Measurements from ENCODE around the gene LYST.

GRCh38 chr1:235614442-235614954 is 252.2 kb downstream of the LYST start:
- TF ChIP-seq, protein P1, sequence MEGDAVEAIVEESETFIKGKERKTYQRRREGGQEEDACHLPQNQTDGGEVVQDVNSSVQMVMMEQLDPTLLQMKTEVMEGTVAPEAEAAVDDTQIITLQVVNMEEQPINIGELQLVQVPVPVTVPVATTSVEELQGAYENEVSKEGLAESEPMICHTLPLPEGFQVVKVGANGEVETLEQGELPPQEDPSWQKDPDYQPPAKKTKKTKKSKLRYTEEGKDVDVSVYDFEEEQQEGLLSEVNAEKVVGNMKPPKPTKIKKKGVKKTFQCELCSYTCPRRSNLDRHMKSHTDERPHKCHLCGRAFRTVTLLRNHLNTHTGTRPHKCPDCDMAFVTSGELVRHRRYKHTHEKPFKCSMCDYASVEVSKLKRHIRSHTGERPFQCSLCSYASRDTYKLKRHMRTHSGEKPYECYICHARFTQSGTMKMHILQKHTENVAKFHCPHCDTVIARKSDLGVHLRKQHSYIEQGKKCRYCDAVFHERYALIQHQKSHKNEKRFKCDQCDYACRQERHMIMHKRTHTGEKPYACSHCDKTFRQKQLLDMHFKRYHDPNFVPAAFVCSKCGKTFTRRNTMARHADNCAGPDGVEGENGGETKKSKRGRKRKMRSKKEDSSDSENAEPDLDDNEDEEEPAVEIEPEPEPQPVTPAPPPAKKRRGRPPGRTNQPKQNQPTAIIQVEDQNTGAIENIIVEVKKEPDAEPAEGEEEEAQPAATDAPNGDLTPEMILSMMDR (optimal IDR thresholded peaks at IDR 0.05 in 1 of 3, IDR thresholded peaks at IDR 0.05 in 1 of 3, conservative IDR thresholded peaks at IDR 0.05 in 1 of 3; ENCODE audit: extremely low read depth in 1 of 3, insufficient read depth in 2 of 3, low read length in 3 of 3), result no peak
- no peak for TF ChIP-seq EZH2 (IDR thresholded peaks at IDR 0.05; ENCODE audit: low read length)
